K562 (cell line): Measurements from ENCODE around the gene PLOD1. TPM values are rescaled to one million over a fixed set of nuclear protein-coding genes. Genes with fewer than 3 reads are reported as not detected.

Experiments
- CBX8 ChIP-seq: fragments of 200-600 bp; sonication (generic); IDR thresholded peaks from 2 replicates; pipeline ENCODE4 v1.6.1; 2012; ENCODE audit warnings: borderline replicate concordance, mixed run types, low read depth, mild to moderate bottlenecking, moderate library complexity, mixed read lengths, low read length, control low read depth, inconsistent platforms; ENCODE audit not compliant: poor library complexity, severe bottlenecking; ENCODE audit errors: extremely low read depth
- DDX20 ChIP-seq: fragments of 450-650 bp; IDR thresholded peaks from 2 replicates; pipeline ENCODE4 v1.6.1; 2016; ENCODE audit warnings: missing genetic modification characterization, low read depth, mild to moderate bottlenecking, missing compliant biosample characterization, moderate library complexity
- NFRKB ChIP-seq: fragments of 450-650 bp; IDR thresholded peaks from 2 replicates; pipeline ENCODE4 v1.6.1; 2016; ENCODE audit warnings: low read depth
- SNRNP70 ChIP-seq: fragments of 200-400 bp; formaldehyde crosslinking; optimal IDR thresholded peaks from 2 replicates; pipeline ENCODE3; 2017; ENCODE audit warnings: low read depth, low read length
- ZBTB17 ChIP-seq: fragments of 450-650 bp; formaldehyde crosslinking; IDR thresholded peaks from 2 replicates; pipeline ENCODE4 v1.4.0; 2020; ENCODE audit warnings: mild to moderate bottlenecking
- ZNF696 ChIP-seq: fragments of 250-450 bp; sonication (Bioruptor Pico); conservative IDR thresholded peaks from 2 replicates; pipeline ENCODE4 v1.4.0; 2020; ENCODE audit warnings: mild to moderate bottlenecking, moderate library complexity
- ZNF740 ChIP-seq, 3 experiments: fragments of 200-800 bp in 1 of 3; sonication (Bioruptor generic) in 1 of 3; sonication (generic) in 1 of 3; formaldehyde crosslinking in 1 of 3; IDR thresholded peaks; 2 replicates each; pipeline versions ENCODE4 v1.6.1 to v1.8.0; 2016 to 2022; ENCODE audit warnings: mild to moderate bottlenecking in 2 of 3, missing compliant biosample characterization in 2 of 3, missing genetic modification characterization in 2 of 3, missing genetic modification reagents in 1 of 3
- polyA plus RNA-seq, 8 experiments: library from polyadenylated mRNA; depleted of rRNA in 4 of 8; stranded (reverse) in 5 of 8; unstranded in 3 of 8; fragments of >200 nt; fragmentation: Nextera tagmentation in 2 of 8; fragmentation: Illumina TruSeq in 1 of 8; extraction: Ambion mirVana in 2 of 8; extraction: Trizol in 1 of 8; gene quantifications; 2 replicates each; pipeline versions ENCODE4 v1.2.1 to v1.2.3, GENCODE V29; 2011 to 2014; ENCODE audit warnings: inconsistent platforms in 1 of 8, missing spikeins in 1 of 8
- total RNA-seq, 7 experiments: library from RNA; depleted of rRNA in 6 of 7; stranded (reverse); fragments of >200 nt in 6 of 7; fragmentation: Illumina TruSeq in 2 of 7; extraction: Trizol in 2 of 7; gene quantifications; 2 replicates each; pipeline versions ENCODE4 v1.2.1 to v1.2.3, GENCODE V29; 2011 to 2021; ENCODE audit warnings: low replicate concordance in 1 of 7
- TF ChIP-seq, protein P1 (sequence below), 2 experiments: fragments of 450-650 bp in 1 of 2; sonication (generic) in 1 of 2; formaldehyde crosslinking in 1 of 2; IDR thresholded peaks; 2 replicates each; pipeline versions ENCODE4 v1.7.1 to v1.9.0; 2016 to 2022; ENCODE audit warnings: inconsistent platforms in 1 of 2, mild to moderate bottlenecking in 1 of 2, missing genetic modification reagents in 1 of 2
- TF ChIP-seq, protein P2 (sequence below): conservative IDR thresholded peaks from 2 replicates; pipeline ENCODE4 v1.6.1; 2011; ENCODE audit warnings: low read depth, mild to moderate bottlenecking, low read length; ENCODE audit not compliant: control insufficient read depth

Gene PLOD1
- total and polyA plus RNA-seq, 9 of the 15 experiments (the other 6 are each of a cell fraction or from before 2014, with no cell fraction given), result 16.6 to 90.8 (median 52.7) TPM

DNA sequence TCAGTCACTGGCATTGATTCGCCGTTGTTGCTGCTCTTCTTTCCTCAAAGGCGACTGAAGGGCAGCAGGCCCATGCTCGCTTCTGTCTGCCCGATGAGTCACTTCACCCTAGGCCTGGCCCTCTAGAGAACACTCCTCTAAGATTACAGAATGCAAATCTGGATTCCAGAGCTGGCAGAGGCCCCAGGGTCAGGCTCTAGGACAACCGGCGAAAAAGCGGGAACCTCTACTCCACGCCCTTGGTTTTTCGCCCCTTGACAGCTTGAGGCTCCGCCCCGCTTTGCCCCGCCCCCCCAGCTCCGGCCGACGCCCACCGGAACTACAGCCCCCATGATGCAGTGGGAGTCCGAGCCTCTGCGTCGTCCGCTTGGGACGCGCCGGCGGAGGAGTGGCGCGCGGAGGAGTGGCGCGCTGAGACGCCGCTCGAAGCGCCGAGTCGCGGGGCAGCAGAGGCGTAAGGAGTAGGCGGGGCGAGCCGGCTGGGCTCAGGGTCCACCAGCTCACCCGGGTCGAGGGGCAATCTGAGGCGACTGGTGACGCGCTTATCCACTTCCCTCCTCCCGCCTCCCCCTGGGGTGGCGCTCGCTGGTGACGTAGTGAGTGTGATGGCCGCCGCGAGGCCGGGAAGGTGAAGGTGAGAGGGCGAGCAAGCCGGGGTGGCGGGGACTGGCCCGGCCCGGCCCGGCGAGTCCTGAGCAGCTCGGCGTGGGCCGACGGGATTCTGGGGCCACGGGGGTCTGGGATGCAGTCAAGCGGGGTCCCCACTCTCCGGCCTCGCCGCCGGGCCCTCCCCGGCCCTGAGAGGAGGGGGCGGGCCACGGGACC lies 45.5 kb downstream of the PLOD1 start, which contains the start of gene MFN2 (continued):
- TF ChIP-seq, protein P1, sequence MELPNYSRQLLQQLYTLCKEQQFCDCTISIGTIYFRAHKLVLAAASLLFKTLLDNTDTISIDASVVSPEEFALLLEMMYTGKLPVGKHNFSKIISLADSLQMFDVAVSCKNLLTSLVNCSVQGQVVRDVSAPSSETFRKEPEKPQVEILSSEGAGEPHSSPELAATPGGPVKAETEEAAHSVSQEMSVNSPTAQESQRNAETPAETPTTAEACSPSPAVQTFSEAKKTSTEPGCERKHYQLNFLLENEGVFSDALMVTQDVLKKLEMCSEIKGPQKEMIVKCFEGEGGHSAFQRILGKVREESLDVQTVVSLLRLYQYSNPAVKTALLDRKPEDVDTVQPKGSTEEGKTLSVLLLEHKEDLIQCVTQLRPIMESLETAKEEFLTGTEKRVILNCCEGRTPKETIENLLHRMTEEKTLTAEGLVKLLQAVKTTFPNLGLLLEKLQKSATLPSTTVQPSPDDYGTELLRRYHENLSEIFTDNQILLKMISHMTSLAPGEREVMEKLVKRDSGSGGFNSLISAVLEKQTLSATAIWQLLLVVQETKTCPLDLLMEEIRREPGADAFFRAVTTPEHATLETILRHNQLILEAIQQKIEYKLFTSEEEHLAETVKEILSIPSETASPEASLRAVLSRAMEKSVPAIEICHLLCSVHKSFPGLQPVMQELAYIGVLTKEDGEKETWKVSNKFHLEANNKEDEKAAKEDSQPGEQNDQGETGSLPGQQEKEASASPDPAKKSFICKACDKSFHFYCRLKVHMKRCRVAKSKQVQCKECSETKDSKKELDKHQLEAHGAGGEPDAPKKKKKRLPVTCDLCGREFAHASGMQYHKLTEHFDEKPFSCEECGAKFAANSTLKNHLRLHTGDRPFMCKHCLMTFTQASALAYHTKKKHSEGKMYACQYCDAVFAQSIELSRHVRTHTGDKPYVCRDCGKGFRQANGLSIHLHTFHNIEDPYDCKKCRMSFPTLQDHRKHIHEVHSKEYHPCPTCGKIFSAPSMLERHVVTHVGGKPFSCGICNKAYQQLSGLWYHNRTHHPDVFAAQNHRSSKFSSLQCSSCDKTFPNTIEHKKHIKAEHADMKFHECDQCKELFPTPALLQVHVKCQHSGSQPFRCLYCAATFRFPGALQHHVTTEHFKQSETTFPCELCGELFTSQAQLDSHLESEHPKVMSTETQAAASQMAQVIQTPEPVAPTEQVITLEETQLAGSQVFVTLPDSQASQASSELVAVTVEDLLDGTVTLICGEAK (IDR thresholded peaks at IDR 0.05), result peak; percentile 71; the same call in 1 of the 2 replicates
- TF ChIP-seq, protein P1 (CRISPR knock-in tag; IDR thresholded peaks at IDR 0.05), result no peak
- TF ChIP-seq ZNF740 (CRISPR knock-in tag; IDR thresholded peaks at IDR 0.05) (peak; percentile 90), ZNF740 (tag; IDR thresholded peaks at IDR 0.05) (peak in 1 of 2 experiments; percentile 71; a peak in 2 of 4 replicates), ZBTB17 (CRISPR knock-in tag) (peak; percentile 65), CBX8 (no peak), SNRNP70 (no peak), NFRKB (peak; percentile 93), ZNF696 (CRISPR knock-in tag) (no peak), DDX20 (no peak)
- TF ChIP-seq, protein P2, sequence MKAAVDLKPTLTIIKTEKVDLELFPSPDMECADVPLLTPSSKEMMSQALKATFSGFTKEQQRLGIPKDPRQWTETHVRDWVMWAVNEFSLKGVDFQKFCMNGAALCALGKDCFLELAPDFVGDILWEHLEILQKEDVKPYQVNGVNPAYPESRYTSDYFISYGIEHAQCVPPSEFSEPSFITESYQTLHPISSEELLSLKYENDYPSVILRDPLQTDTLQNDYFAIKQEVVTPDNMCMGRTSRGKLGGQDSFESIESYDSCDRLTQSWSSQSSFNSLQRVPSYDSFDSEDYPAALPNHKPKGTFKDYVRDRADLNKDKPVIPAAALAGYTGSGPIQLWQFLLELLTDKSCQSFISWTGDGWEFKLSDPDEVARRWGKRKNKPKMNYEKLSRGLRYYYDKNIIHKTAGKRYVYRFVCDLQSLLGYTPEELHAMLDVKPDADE, result peak; percentile 92
